Pulmonary artery endothelial cell (primary cell): ENCODE data around the gene ADPRS. TPM values are rescaled to one million over a fixed set of nuclear protein-coding genes. Genes with fewer than 3 reads are reported as not detected.
A peak's percentile ranks its signal among the peaks of the same experiment; 100 is the strongest.

Experiments used
- DNase-seq: peaks from one replicate; pipeline ENCODE4 v3.0.0-alpha.2; 2011; ENCODE audit warnings: low read depth, low spot score
- total RNA-seq: library from RNA; depleted of rRNA; stranded (reverse); fragments of >200 nt; gene quantifications from 2 replicates; pipeline ENCODE4 v1.2.3, GENCODE V29; 2014

Gene ADPRS
- total RNA-seq, 1 donor from 2014 or later, result 43.5 TPM

DNA sequence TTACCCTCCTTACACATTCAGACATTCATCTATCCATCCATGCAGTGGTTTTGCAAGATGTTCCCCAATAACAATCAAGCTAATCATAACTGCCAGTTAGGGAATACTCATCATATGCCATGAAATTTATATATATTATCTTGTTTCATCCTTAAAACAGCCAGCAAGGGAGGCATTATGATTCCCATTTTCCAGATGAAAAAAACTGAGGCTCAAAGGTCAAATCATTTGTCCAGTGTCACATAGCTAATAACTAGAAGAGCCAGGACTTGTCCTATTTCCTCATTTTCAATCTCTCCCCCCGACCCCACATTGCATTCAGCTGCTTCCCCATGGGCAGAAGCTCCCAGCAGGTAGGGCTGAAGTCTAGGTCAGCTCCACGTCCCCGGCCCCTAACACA lies 43.3 kb downstream of the ADPRS start:
- DNase-seq, result no peak

DNA sequence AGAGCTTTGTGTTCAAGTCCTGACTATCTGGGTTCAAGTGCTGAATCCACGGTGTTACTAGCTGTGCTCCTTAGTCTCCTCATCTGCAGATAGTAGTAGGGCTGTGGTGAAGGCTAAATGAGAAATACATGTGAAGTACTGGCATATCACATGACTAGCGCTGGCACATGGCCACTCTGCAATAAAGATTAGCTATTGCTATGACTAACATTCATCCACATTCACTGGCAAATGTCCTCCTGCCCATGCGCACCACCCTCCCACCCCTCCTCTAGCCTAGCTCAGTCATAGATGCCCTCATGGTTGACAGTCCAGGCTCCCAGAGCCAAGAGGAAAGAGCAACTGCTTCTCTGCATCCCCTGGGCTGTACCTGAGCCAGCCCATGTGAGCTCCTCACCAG lies 44.8 kb downstream of the ADPRS start:
- no peak for DNase-seq

DNA sequence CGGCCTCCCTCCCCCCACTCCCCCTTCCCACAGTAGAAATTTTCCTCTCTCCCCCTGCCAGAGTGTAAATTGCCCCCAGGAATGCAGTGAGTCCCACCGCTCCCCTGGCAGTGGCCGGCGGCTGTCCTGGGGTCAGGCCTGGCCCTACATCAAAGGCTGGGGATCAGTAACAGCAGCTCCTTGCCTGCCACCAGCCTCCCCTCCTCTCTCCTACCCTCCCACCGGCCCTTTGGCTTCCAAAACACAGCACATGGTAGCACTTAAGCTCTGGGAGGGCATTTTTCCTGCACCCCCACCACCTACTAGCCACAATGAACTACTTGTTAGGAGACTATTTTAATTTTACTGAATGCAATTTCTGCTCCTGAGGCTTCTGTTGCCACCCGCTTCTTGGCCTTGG lies 45.3 kb downstream of the ADPRS start:
- DNase-seq, result no peak

DNA sequence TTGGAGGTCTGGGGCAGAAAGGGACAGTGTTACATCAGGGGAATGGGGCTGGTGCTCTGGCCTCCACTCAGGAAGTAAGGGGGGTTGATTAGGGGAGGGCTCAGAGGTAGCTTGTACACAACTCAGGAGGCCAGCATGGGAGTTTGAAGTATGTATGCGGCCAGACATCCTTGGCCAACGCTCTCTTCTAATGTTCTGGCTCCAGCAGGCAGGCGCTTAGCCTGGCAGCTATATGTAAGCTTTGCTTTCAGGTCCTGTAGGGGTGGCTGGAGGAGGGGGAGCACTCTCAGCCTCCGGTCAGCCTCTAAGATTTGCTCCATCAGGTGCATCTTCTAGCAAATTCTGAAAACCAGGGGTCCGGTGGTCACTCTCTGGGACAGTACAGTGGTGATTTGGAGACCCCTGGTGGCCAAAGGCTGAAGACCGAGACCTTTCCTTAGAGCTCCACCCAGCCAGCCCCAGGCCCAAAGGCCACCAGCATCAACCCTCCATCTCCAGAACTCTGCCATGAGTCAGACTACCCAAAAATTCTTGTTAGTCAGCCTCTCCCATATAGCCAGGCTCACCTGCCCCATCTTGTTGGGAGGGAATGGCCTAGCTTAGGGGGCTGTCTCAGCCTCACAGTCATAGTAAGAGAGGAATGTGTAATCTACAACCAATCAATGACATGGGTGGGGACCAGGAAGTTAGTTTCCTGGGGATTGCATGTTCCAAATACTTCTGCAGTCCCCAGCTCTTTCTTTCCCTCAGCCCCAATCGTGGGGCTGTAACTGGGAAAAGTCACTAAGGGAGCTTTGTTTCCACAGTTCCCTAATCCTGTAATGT lies 46.0 kb downstream of the ADPRS start:
- no peak for DNase-seq

DNA sequence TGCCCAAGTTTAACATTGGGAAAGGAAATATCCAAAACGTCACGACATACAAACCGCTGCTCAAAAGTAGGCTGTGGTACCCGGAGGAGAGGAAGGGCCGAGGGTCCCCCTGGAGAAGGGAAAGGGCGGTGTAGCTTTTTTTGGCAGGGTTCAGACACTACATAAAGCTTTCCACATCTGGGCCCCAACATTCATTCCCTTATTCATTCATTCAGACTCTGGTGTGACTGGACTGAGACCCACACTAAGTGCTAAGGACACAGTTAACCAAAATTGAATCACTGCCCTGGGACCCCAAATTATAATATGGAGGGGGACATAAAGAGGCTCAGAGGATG lies 46.6 kb downstream of the ADPRS start:
- DNase-seq, result no peak

DNA sequence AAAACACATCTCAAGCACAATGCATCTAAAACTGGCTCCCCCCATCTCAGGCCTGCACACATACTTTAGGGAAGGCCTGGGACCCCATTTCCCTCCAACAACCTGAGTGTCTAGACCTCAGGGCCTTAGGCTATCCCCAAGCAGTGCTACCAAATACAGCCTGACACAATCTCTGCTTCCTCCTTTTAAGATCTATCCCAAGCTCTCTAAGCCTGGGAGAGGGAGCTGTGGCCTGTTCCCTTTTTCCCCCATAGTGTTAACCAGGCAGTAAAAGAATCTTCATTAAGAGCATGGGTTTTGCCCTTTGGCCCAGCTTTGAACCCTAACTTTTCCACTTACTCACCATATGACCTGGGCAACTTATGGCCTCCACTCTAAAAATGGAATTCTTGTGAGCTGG lies 47.1 kb downstream of the ADPRS start:
- DNase-seq, result no peak

DNA sequence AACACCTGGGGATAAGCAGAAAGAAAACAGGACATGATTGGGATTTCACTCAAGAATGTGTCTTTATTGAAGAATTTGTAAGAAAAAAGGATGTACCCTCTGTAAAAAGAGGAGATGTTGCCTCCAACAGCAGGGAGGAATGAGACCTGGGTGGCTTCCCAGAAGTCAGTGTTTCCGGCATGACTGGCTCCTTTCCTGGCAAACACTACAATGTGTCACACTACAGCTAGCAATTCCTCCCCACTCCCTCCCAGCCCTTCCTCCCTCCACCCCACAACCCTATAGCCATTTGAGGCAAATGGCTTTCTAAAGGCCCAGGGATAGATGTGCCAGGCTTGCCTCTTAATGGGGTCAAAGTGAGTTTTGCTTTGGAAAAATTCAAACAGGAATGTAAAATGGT lies 47.8 kb downstream of the ADPRS start:
- peak; percentile 64 for DNase-seq

DNA sequence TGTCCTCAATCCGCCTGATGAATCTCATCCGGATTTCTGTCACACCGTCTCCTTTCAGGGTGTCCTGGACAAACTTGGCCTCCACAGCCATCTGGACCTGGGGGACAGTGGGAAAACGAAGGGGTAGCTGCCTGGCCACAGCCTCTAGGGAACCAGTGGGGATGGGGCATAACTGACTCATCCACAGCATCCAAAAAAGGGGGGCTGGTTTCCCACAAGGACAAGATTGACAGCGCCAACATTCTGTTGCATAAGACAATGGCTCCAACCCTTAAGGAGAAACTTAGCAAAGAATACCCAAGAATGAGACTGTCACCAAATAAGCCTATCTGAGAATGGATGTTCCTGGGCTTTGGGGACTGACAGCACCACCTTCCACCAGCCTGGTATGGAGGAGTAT lies 48.5 kb downstream of the ADPRS start:
- DNase-seq, result no peak

DNA sequence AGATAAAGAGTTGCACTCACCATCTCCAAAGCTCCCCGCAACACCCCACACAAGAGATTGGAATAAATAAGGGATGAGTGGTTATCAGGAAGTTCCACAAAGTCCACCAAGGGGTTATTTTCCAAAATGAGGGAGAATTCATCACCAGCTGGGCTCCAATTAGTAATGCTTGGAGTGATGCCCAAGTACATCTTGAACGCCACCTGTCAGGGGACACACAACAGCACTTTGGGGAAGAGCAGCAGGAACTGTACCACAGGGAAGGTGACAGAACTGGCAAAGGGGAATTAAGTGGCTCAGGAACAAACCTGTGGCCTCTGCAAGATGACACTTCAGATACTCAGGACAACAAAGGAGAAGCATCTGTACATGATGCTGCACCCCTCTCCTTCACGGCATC lies 49.1 kb downstream of the ADPRS start:
- no peak for DNase-seq

DNA sequence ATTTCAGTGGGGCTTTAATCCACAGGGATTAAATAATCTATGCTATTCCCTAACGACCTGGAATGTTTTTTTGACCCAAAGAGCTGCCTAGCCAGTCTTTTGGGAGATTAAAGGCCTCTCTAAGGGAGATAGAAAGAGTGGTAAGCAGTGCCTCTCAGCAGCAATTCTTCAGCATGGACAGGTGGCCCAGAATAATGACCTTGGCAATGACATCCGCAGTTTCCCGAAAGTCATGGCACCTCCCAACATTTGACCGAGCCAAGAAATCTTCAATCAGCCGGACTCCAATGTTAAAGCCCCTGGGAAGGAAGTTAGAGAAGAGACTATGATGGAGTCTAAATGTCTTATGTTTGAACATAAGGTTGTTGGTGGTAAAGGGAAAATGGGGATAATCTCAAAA lies 50.8 kb downstream of the ADPRS start:
- no peak for DNase-seq

DNA sequence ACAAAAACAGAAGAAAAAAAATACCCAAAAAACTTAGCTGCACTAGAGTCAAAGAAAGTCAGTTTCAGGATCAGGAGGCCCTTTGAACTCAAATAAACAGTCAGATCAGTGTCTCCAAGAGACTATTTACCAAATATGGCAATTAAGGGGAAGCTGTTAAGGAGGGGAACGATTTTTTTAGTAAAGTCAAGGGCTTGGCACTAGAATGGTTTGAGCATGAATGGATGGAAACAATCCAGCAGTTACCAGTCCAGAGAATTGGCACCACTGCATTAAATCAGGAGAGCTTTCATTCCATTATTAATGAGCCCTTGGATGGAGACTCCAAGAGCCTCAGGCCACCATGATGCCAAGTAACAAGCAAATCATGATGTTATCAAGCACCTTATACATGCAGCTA lies 53.4 kb downstream of the ADPRS start:
- DNase-seq, result no peak

DNA sequence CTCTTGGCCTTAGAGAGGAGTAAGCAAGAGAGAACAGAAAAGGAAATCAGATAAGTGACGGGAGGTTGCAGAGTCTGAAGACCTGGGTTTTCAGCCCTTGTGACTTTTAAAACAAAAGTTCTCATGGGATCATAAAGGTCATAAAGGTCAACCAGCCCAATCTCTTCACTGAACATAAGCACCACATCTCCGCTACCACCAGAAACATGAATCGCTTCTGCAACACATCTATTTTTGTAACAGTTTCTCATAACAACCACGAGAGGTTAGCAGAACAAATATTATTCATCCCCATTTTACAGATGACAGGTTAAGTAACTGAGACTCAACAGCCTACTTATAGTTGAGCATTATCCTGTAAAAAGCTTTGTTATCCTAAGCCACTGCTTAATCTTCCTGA lies 54.7 kb downstream of the ADPRS start:
- no peak for DNase-seq

Other genes with a start within 250 kb of the ADPRS start
- 12.4 and 18.3 TPM in 2 replicates for gene AGO1, start 205.7 kb upstream of the ADPRS start, total RNA-seq
- 17.1 and 25.3 TPM in 2 replicates for gene AGO3, start 157.8 kb upstream of the ADPRS start, total RNA-seq
- gene TEKT2, start 4.8 kb upstream of the ADPRS start, total RNA-seq, result 0.13 and 0.21 TPM in 2 replicates
- gene COL8A2, start 36.3 kb downstream of the ADPRS start, total RNA-seq, result 3.7 and 5.6 TPM in 2 replicates
- 106 and 117 TPM in 2 replicates for gene TRAPPC3, start 60.6 kb downstream of the ADPRS start, total RNA-seq
- 77.1 and 91.4 TPM in 2 replicates for gene MAP7D1, start 67.3 kb downstream of the ADPRS start, total RNA-seq
- gene THRAP3, start 135.6 kb downstream of the ADPRS start, total RNA-seq, result 152 and 167 TPM in 2 replicates
- gene SH3D21, start 217.5 kb downstream of the ADPRS start, total RNA-seq, result 1.1 TPM in 2 replicates
- gene EVA1B, start 234.8 kb downstream of the ADPRS start, total RNA-seq, result 108 and 133 TPM in 2 replicates